ENCODE results near the gene PCYT1A.
"Not testable (repeated sequence)": the region's sequence is repeated elsewhere in the genome, so short reads cannot be mapped to it uniquely, and the experiment has no call there.

PCYT1A gene

GRCh38 chr3:196189566-196190347, 97.8 kb downstream of the PCYT1A start:
- DNase-seq, result no peak

GRCh38 chr3:196186651-196187573, 100.6 kb downstream of the PCYT1A start:
- DNase-seq, result peak; percentile 92

- no peak for DNase-seq
Observed at GRCh38 chr3:196184881-196185280, 102.6 kb downstream of the PCYT1A start.

GRCh38 chr3:196184169-196184432, 103.4 kb downstream of the PCYT1A start:
- not testable (repeated sequence) for DNase-seq

- no peak for DNase-seq
Observed at GRCh38 chr3:196181127-196181546, 106.4 kb downstream of the PCYT1A start.

- DNase-seq, result no peak
Observed at GRCh38 chr3:196180346-196180745, 107.2 kb downstream of the PCYT1A start.

All from eye (tissue), 1 donor.